ENCODE data around the gene ASB15.

The ASB15 gene

DNA sequence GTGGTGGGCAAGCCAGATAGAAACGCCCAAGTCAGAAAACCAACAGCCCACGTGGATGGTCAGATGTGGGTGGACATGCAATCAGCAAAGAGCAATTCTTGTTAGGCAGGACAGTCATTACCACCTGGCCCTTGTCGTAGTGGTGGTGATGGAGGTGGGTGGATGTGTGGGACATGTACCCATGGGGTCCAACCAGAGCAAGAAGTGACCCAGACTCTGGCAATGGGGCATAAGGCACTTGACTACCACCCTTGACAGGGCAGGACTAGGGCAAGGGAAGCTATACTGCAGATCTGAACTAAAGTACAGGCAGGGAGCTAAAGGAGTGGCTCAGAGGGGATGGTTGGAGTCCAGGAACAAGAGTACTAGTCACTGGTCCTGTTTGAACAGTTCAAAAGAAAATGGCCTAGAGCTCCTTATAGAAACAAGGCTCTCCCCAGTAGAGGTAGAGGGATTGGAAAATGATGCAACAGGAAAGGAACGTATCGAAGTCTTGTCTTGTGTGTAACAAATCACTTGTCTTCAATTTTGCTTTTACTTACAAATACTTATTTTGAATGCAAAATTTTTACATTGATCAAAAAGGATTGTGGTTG is 71.6 kb downstream of the ASB15 start:
- no peak for DNase-seq

GRCh38 chr7:123673752-123674398 is 72.3 kb downstream of the ASB15 start:
- no peak for DNase-seq

GRCh38 chr7:123674399-123675180 is 73.0 kb downstream of the ASB15 start:
- DNase-seq = no peak

GRCh38 chr7:123675181-123675473 is 73.5 kb downstream of the ASB15 start:
- no peak for DNase-seq

GRCh38 chr7:123677061-123677715 is 75.6 kb downstream of the ASB15 start:
- no peak for DNase-seq

DNA sequence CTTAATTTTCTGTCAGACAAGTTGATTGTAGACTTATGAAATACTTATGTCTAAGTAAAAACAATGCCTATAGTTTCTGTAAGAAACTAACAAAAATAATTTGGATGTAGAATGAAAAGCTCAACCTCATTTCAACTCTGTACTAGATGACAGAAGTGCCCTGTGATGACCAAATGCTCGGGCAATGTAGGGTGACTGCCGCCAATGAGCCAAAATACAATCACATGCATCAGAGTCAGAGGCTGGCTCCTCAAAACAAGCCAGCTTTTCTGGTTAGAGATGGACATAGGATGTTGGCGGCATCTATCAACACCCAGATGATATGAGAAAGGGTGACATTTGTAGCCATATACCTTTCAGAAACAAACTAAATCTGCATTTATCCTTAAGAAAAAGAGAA is 78.0 kb downstream of the ASB15 start:
- DNase-seq = no peak

- no peak for DNase-seq
Observed at GRCh38 chr7:123680580-123680979, 79.0 kb downstream of the ASB15 start.

- no peak for DNase-seq
Observed at GRCh38 chr7:123681561-123681960, 79.9 kb downstream of the ASB15 start.

GRCh38 chr7:123682690-123683089 is 81.1 kb downstream of the ASB15 start:
- DNase-seq = peak; percentile 48

DNA sequence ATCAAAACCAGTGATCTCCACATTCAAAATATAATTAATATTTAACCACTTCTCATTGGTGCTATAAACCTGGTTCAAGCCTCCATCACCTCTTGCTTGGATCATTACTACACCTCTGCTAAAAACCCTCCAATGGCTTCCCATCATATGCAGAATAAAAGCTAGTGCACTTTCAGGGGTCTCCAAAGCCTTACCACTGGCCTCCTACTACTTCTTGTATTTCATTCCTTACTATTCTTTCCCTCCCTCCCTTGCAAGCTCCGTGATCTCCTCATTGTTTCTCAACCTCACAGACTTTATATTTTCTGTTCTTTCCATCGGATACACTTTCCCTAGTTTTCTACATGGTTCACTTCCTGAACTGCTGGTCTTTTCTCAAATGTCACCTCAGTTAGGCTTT is 85.5 kb downstream of the ASB15 start:
- DNase-seq = no peak

GRCh38 chr7:123687727-123688126 is 86.1 kb downstream of the ASB15 start:
- DNase-seq = no peak
